HG02610 (cell line): ENCODE results near the gene KBTBD12.
"Not testable (repeated sequence)": the region's sequence is repeated elsewhere in the genome, so short reads cannot be mapped to it uniquely, and the experiment has no call there.

Source experiments
- ATAC-seq: cut with Tn5 transposase; IDR thresholded peaks from one replicate; pipeline ENCODE4 v1.9.1; 2021; ENCODE audit warnings: mild to moderate bottlenecking, moderate library complexity; ENCODE audit not compliant: unreplicated experiment

Gene KBTBD12, protein sequence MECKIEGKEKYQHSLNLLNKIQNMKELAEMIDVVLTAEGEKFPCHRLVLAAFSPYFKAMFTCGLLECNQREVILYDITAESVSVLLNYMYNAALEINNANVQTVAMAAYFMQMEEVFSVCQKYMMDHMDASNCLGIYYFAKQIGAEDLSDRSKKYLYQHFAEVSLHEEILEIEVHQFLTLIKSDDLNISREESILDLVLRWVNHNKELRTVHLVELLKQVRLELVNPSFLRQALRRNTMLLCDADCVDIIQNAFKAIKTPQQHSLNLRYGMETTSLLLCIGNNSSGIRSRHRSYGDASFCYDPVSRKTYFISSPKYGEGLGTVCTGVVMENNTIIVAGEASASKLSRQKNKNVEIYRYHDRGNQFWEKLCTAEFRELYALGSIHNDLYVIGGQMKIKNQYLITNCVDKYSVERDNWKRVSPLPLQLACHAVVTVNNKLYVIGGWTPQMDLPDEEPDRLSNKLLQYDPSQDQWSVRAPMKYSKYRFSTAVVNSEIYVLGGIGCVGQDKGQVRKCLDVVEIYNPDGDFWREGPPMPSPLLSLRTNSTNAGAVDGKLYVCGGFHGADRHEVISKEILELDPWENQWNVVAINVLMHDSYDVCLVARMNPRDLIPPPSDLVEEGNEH

DNA sequence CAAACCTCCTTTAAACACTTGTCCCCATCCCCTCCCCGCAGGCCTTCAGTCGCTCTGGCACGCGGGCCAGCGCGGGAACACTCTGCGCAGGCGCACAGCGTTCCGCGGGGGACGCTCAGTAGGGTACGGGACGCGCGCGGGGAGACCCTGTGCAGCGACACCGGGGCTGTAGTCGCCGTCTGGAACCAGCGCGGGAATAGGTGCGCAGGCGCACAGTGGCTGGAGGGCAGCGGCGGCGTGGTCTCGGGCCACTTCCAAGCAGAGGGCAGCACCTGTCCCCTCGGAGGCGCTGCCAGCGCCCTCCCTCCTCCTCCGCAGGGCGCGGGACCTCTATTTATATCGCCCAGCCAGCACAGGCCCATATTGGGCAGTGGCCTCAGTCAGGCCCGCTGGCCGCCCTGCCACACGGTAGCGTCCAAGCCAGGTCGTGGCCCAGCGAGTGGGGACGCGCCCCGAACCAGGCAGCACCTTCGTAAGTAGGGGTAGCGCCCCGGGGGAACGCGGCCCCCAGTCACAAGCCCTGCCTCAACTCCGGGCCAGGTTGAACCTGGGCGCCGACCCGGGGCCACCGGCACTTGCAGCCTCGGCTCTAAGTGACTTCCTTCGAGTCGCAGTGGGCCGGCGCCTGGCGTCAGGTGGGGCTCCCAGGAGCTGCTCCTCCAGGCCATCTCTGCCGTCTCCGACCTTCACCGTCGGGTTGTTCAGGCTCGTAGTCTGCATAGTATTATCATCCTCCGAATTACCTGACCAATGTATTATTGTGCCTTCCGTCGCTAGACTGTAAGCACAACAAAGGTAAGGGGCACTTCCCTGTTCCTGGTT is at the start of gene KBTBD12:
TSS of gene KBTBD12 (plus strand) at position 118 of the 822 bp plus-strand sequence. CDS start 7,830 bp downstream, outside the sequence.
- no peak for ATAC-seq

DNA sequence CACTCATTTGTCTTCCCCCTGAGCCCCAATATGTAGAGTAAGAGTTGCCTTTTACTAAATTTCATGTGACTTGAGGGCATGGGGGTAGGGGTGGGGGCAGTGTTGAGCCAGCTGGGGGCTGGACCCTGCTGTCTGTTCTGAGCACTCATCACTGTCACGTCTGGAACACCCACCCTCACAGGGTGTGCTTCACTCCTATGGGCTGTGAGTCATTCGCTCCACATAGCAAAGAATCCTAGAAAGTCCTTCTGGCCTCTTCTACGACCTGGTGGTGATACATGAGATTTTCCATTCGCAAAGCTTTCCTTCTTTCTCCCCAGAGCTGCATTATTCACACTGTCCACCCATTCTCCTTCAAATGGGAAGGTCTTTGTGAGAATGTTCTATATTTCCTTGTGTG is 49.1 kb upstream of the KBTBD12 start:
- no peak for ATAC-seq

DNA sequence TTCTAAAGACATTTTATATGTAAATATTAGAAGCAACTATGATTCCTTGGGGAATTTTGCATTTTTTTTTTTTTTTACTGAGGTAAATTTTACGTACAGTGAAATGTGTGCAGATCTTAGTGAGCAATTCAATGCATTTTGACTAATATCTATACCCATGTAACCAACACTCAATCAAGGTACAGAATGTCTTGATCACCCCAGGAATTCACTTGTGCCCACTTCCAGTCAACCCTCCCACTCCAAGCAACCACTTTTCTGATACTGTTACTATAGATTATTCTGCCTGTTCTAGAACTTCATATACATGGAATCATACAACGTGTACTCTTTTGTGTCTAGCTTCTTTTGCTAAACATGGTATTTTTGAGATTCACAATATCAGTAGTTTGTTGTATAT is 47.6 kb upstream of the KBTBD12 start:
- no peak for ATAC-seq

DNA sequence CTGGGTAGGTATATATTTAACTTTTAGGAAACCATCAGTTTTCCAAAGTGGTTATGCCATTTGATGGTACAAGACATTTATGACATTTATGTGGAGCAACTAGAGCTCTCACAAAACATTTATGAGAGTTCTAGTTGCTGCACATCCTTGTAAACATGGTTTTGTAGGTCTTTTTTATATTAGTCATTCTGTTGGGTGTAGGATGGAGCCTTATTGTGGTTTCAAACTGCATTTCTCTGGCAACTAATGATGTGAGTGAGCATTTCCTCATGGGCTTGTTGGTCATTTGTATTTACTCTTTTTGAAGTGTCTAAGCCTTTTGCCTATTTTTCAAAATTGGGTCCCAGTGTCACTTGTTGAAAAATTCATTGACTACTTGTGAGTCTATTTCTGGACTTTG is 47.0 kb upstream of the KBTBD12 start:
- no peak for ATAC-seq

DNA sequence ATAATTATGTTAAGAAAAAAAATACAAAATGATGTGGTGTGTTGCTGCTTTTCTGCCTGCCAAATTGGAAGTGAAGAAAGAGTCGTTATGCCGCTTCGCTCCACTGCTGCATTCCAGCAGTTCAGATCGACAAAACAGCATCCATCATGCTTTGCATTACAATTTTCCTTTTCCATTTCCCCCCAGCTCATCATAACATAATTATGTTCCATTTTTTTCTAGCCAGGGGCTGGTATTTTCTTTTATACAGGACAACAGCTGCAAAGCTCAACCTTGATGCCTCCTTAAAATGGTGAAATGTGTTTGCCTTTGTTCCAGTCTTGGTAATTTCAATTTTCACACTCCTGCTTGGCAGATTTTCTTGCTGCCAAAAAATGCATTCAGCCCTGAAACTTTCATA is 44.9 kb upstream of the KBTBD12 start:
- no peak for ATAC-seq

DNA sequence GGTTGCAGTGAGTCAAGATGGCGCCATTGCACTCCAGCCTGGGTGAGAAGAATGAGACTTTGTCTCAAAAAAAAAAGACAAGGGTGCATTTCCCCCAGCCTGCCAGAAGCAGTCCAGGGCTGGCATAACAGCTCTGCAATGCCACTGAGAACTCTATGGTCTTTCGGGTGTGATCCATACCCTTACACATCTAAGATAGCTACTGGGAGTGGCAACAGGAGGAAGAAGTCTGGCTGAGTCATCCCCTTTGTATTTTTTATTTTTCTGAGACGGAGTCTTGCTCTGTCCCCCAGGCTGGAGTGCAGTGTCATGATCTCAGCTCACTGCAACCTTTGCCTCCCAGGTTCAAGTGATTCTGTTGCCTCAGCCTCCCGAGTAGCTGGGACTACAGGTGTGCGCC is 40.9 kb upstream of the KBTBD12 start:
- not testable (repeated sequence) for ATAC-seq

DNA sequence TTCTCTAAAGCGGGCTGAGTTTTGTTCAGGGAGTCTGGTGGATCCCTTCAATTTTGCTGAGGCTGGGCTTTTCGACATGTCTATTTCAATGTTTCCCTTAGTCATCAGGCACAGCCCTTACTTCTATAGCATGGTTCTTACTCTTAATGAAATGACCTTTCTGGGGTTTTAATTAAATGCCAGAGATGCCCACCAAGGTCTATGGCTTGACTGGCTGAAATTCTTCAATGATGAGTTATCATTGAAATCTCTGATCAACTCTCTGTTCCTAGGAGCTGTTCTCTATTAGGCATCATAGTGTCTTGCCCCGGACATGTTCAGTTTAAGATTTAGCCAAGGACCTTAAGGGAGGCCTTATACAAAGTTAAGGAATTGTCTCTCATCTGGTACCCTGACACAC is 33.4 kb upstream of the KBTBD12 start:
- ATAC-seq: no peak

DNA sequence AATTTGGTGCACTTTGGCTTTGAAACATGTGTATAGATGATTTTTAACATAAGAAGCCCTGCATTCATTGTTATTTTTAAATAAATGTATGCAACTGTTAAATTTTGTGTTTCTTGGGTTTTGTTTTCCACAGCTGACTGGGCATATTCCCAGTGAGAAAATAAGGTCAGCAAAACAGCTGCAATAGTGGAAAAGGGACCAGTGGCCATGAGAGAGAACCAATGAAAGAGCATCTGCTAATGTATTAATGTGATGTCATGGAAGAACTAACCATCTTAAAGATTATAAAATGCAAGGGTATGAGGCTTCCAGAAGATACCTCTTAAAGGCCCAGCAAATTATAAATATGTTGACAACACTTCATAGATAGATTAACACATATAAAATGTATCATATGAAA is 31.0 kb upstream of the KBTBD12 start:
- ATAC-seq: no peak

DNA sequence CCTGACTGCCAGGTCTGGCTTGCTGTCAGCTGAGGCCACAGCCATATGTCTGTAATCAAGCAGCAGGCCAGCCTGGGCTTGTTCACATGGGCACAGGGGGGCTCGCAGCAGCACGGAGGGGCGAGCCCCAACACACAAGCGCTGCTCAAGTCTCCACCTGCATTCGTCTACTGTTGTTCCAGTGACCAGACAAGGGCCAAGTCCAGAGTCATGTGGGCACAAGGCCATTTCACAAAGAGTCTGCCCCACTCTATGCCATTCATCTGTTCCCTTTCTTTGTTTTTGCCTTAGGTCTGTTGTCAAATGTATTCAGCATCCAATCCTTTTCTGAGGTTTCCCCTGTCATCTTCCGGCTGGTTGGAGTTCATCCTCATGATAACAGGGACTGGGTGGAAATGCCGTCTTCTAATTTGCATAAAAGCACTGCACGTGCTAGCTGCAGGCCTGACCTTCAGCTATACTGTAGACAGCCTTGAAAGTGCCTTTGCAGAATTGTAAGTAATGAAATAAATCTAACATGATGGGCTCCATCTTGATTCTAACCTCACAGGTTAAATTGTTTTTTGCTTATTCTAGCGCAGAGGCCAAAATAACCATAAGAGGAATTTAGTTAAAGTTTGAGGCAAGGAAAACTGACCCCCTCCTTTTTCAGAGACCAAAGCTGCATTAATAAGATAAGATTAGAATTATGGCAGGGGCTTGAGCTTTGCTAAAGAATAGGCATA is 28.6 kb upstream of the KBTBD12 start:
- no peak for ATAC-seq

DNA sequence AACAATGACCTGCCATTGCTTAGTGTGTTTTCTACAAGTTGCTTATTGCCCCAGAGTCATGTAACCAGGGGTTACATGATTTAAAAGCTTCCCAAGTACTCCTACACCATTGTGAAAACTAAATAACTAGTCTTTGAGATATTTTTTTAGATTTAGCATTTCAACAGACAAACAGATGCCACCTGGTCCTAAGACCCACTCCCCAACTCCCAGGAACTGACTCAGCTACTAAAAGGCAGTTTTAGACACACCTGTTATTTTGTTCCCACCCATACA is 28.1 kb upstream of the KBTBD12 start:
- no peak for ATAC-seq

DNA sequence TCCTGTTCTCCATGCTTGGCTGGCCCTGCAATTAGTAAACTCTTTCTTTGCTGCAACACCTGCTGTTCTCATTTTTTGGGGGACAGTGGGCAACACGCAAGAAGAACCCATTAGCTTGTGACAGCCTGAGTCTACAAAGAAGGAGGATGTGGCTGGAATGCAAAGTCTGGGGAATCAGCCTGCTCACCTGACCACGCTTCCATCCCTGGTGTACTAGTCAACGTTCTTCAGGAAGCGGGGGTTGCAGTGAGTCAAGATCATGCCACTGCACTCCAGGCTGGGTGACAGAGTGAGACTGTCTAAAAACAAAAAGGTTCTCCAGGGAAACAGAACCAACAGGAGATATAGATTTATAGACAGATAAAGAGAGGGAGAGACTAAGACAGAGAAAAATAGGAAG is 27.7 kb upstream of the KBTBD12 start:
- ATAC-seq: no peak

DNA sequence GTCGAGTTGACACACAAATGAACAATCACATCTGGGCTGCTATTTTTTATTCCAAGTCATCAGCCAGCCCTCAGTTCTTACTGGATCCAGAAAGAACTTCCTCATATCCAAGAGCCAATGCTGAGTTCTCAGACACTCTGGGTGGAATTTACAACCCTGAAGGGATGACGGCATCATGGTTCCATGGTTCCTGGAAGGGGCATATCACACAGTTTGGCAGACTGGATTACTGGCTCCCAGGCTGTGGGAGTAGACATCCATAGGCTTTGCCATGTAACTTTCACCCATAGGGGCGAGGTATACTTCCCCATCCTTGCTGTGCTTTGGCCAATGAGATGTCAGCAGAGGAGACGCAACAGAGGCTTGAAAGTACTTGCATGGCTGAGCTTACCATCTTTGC is 26.9 kb upstream of the KBTBD12 start:
- no peak for ATAC-seq

DNA sequence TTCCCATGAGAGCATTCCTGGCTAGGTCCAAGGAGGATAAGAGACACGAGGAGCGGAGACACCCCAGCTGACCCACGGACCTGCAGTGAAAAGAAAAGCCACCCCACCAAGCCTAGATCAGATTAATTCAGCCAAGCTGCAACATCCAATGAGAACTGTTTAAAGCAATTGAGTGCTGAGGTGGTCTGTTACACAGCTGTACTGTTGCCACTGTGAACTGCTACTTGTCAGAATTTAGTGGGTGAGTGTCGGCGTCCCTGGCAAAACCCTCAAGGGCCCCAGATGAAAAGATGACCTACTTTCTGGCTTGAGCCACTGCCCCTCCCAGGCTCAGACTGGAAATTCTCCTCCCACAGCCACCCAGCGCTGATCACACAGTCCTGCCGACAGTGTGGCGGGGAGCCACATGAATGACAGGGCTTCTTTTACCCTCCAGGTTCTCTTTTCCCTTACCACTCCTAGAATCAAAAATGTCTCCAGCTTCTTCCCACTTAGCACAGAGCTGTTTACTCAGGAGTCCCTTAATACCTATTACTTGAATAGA is 26.4 kb upstream of the KBTBD12 start:
- no peak for ATAC-seq

DNA sequence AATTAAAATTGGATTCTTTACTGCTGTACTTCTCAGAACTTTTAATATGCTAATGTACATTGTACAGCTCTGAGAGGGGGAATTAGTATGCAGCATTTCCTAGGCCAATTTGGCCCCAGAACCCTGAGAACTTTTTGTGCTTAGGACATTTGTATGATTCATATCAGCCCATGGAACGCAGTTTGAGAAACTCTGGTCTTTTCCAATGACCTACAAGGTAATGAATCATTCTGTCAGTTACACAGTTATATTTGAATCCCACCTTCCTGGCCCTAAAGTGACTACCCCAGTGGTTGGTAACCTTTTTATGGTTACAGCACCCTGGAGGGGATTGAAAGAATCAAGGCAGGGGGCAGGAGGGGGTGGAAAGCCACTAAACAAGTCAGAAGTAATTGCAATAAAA is 25.6 kb upstream of the KBTBD12 start:
- no peak for ATAC-seq

DNA sequence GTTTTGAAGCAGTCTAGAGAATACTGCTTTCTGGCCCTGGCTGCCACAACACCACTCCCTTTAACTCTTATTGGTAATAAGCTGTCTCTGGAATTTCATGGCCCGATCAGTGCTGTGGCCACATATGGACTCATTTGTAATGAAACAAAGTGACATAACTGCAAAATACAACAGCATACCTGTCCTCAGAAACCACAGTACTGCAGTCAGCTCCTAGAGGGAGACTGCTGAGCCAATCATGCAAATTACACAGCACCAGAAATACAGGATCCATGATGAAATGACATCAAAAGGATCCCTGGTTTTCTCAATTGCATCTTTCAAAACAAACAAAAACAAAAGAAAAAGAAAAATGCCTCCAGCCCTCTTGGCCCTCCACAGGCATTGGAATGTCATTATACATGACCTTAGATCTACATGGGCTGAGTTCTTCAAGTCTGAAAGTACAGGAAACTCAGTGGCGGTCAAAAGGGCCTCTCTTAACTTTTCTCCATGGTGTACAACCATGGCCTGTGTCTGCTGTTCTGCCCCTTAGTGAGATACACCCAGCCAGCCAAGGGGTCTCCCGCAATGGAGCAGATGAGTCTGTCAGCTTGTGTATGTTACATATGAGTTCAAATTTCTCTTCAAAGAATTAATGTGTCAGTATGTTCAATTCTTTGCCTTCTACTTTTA is 24.9 kb upstream of the KBTBD12 start:
- no peak for ATAC-seq

DNA sequence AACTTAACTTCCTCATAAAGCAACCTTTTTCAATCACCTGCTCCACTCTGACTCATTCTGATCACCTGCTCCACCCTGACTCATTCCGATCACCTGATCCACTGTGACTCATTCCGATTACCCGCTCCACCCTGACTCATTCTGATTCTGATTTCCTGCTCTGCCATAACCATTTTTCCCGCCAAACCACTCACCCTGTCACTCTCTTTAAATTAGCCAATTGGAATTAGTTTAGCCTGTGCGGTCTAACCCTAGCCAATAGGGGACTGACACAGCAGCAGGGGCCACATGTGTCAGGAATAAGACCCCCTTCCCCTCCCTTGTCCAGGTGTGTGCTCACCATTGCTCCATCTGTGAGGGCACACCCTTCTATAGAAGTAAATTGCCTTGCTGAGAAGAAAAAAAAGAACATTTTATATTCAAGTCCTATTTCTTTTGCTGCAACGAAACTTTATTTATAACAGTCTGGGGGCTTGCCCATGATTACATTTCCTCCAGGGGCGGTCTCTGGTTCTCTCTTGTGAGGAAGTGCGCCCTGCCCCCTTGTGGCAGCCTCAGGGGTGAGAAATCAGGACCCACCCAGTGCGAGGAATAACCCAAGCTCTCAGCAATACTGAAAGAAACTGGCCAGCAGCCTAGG is 24.3 kb upstream of the KBTBD12 start:
- not testable (repeated sequence) for ATAC-seq

DNA sequence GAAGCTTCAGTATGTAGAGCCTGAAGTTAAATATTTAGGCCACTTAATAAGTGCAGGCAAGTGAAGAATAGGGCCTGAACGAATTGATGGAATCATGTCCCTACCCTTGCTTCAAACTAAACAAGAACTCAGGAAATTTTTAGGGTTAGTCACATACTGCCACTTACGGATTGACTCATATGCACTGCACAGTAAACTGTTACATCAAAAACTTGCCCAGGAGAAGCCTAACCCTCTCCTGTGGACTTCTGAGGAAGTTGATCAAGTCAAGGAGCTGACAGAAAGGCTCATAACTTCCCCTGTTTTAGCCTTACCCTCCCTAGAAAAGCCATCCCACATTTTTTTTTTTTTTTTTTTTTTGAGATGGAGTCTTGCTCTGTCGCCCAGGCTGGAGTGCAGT is 20.6 kb upstream of the KBTBD12 start:
- ATAC-seq: no peak

DNA sequence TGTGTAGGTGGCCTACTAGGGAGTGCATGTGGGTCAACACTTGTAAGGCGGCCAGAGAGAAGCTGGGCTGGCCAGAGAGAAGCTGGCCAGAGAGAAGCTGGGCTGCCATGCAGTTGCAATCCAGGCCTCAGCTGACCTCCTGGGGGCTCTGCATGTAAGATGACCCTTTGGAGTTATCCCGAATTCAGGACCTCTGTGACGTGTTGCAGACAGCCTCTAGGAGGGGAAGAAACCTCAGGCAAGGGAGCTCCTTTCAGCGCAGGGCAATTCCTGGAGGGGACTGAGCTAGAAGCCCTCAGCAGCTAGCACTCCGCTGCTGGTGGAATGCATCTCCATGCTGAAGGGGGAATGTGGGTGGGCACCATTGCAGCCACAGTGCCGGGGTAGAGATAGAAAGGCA is 15.8 kb upstream of the KBTBD12 start:
- no peak for ATAC-seq

DNA sequence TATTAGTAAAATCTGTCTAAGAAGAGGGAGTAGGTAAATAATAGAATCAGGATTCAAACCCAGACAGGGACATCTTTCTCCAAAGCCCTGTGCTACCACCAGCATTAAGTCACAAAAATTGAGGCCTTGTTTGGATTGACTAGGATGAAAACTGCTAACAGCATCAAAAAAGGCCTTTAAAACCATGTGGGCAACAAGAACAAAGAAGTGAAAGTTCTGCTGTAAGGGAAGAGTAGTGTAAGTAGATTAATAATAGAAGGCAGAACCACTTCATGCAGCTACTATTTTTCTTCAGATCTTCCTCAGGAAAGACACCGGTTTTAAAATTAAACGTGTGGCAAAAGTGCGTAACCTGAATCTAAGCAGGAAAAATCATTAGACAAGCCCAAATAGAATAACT is 15.3 kb upstream of the KBTBD12 start:
- ATAC-seq: no peak

DNA sequence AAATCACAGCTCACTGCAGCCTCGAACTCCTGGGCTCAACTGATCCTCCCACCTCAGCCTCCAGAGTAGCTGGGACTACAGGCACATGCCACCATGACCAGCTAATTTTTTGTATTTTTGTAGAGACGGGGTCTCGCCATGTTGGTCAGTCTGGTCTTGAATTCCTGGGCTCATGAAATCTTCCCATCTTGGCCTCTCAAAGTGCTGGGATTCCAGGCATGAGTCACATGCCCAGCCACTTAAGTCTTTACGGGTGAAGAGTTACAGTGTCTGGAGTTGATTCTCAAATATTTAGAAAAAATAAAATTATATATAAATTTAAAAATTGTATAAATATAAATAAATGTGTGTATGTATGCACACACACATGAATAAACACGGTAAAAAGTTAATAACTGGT is 14.5 kb upstream of the KBTBD12 start:
- no peak for ATAC-seq
